Endodermal cell (in vitro differentiated cells): Measurements from ENCODE around the gene SDK2. TPM values are rescaled to one million over a fixed set of nuclear protein-coding genes. Genes with fewer than 3 reads are reported as not detected.

Experiments used
- DNase-seq: peaks from one replicate; pipeline ENCODE4 v3.0.0-alpha.2; 2017
- H3K27ac ChIP-seq: 2 replicates; pipeline ENCODE4 v1.5.1; 2013; ENCODE audit warnings: mild to moderate bottlenecking, low read depth, low read length, moderate library complexity
- H3K27me3 ChIP-seq: 2 replicates; pipeline ENCODE4 v1.6.1; 2013; ENCODE audit warnings: mild to moderate bottlenecking, low read length, moderate library complexity; ENCODE audit not compliant: insufficient read depth, control insufficient read depth, poor library complexity, severe bottlenecking
- H3K36me3 ChIP-seq: 2 replicates; pipeline ENCODE4 v1.7.0; 2013; ENCODE audit warnings: mild to moderate bottlenecking, low read length, moderate library complexity; ENCODE audit not compliant: control insufficient read depth, insufficient read depth
- H3K4me1 ChIP-seq: one replicate; pipeline ENCODE4 v1.7.0; 2013; ENCODE audit warnings: low read length; ENCODE audit not compliant: control insufficient read depth, insufficient read depth
- H3K4me3 ChIP-seq: 2 replicates; pipeline ENCODE4 v1.5.1; 2013; ENCODE audit warnings: mild to moderate bottlenecking, low read length, moderate library complexity
- H3K9ac ChIP-seq: 2 replicates; pipeline ENCODE4 v1.6.1; 2013; ENCODE audit warnings: mild to moderate bottlenecking, low read length, moderate library complexity; ENCODE audit not compliant: poor library complexity, severe bottlenecking; ENCODE audit errors: extremely low read depth
- H3K9me3 ChIP-seq: 2 replicates; pipeline ENCODE4 v1.6.1; 2013; ENCODE audit warnings: mild to moderate bottlenecking, low read length, moderate library complexity; ENCODE audit not compliant: control insufficient read depth
- H3K27ac Mint-ChIP-seq: 2 replicates; pipeline ENCODE4 v1.8.0; 2020; ENCODE audit warnings: mixed read lengths
- H3K27me3 Mint-ChIP-seq: 2 replicates; pipeline ENCODE4 v1.8.0; 2021; ENCODE audit warnings: mild to moderate bottlenecking, mixed read lengths; ENCODE audit not compliant: insufficient read depth
- H3K36me3 Mint-ChIP-seq: 2 replicates; pipeline ENCODE4 v1.8.0; 2020; ENCODE audit warnings: low read depth, mixed read lengths
- H3K4me1 Mint-ChIP-seq: 2 replicates; pipeline ENCODE4 v1.8.0; 2020; ENCODE audit warnings: mixed read lengths
- H3K4me3 Mint-ChIP-seq: 2 replicates; pipeline ENCODE4 v1.8.0; 2020; ENCODE audit warnings: mild to moderate bottlenecking, moderate library complexity, mixed read lengths
- H3K9me3 Mint-ChIP-seq: 2 replicates; pipeline ENCODE4 v1.8.0; 2020; ENCODE audit warnings: mild to moderate bottlenecking, mixed read lengths
- WGBS, 2 experiments: methylation state at CpG; one replicate each; pipeline versions ENCODE4 v1.1.5 to v1.1.7; 2013; ENCODE audit warnings: missing lambda C conversion rate in 2 of 2, mixed read lengths in 1 of 2; ENCODE audit not compliant: insufficient coverage in 1 of 2, insufficient read length in 1 of 2; 5-methylcytosine and 5-hydroxymethylcytosine counted together
- total RNA-seq, 2 donors: library from RNA; stranded (reverse); fragmentation: NEBNext Ultra II Directional in 1 of 2; extraction: Animal tissue kit (Norgen Biotek cat#: 25700) in 1 of 2; gene quantifications; 2 replicates in 1 of 2; 3 replicates in 1 of 2; pipeline ENCODE4 v1.2.1, GENCODE V29; 2021
- TF ChIP-seq, protein P1 (sequence below): fragments of 200-600 bp; sonication (generic); conservative IDR thresholded peaks from 2 replicates; pipeline ENCODE4 v1.5.0; 2021; ENCODE audit warnings: antibody characterized with exemption, mild to moderate bottlenecking

The SDK2 gene
- total RNA-seq, 2 donors from 2014 or later, result 5.9 to 7.0 TPM

DNA sequence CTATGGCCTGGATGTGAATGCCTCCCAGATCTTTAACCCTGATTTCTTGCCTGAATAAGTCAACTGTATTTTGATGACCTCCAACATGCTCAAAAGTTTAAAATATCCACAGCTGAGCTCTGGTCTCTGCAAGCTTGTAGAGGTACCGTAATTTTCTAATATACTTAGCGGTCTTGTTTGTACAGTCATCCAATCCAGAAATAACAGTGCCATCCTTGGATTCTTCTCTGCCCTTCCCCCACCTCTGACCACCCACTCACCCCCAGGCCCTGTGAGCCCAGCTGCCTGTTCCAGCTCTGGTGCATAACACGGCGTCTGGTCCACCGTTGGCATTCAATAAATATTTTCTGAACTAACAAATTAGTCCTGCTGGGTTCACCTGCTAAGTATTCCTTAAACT, 113.1 kb downstream of the SDK2 start:
- no peaks in the 10 kb centered on the region for H3K36me3 Mint-ChIP-seq
- DNase-seq, result no peak
- no peak overlapping the region for H3K4me3 ChIP-seq
- H3K4me1 ChIP-seq, result peaks cover 11% of the 10 kb centered on the region
- no peaks in the 10 kb centered on the region for H3K27me3 ChIP-seq
- 93 to 100% methylated on average over 1 to 5 of the region's 5 CpGs for WGBS, 2 experiments
- H3K9ac ChIP-seq, result no peak overlapping the region
- peaks cover 46% of the 10 kb centered on the region for H3K4me1 Mint-ChIP-seq
- no peak overlapping the region for H3K27ac Mint-ChIP-seq
- no peak overlapping the region for H3K27ac ChIP-seq
- H3K27me3 Mint-ChIP-seq, result no peaks in the 10 kb centered on the region
- TF ChIP-seq, protein P1, sequence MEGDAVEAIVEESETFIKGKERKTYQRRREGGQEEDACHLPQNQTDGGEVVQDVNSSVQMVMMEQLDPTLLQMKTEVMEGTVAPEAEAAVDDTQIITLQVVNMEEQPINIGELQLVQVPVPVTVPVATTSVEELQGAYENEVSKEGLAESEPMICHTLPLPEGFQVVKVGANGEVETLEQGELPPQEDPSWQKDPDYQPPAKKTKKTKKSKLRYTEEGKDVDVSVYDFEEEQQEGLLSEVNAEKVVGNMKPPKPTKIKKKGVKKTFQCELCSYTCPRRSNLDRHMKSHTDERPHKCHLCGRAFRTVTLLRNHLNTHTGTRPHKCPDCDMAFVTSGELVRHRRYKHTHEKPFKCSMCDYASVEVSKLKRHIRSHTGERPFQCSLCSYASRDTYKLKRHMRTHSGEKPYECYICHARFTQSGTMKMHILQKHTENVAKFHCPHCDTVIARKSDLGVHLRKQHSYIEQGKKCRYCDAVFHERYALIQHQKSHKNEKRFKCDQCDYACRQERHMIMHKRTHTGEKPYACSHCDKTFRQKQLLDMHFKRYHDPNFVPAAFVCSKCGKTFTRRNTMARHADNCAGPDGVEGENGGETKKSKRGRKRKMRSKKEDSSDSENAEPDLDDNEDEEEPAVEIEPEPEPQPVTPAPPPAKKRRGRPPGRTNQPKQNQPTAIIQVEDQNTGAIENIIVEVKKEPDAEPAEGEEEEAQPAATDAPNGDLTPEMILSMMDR, result no peak
- no peaks in the 10 kb centered on the region for H3K9me3 ChIP-seq
- no peaks in the 10 kb centered on the region for H3K9me3 Mint-ChIP-seq
- H3K4me3 Mint-ChIP-seq, result no peak overlapping the region
- H3K36me3 ChIP-seq, result no peaks in the 10 kb centered on the region

DNA sequence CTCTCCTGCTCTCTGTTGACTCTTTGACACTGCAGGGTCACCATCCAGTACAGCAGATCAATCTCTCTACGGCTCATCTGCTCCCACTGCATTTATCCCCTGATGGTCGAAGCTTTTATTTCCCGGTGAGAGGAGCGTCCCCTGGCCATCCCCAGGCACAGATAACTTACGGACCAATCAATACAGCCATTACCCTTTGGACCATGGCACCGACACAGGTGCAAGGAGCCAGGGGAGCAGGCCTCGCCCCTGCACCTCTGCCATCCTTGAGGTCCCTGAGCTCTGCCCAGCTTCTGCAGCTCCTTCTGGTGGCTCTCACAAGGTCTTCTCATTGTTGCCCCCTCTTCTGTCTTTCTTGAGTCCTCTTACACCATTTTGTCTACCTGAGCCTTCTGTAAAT, 115.6 kb downstream of the SDK2 start:
- TF ChIP-seq, protein P1, result no peak
- 79 to 83% methylated on average over 7 of the region's 7 CpGs for WGBS, 2 experiments
- H3K36me3 ChIP-seq, result no peaks in the 10 kb centered on the region
- Mint-ChIP-seq H3K4me3 (no peak overlapping the region), H3K27me3 (no peaks in the 10 kb centered on the region), H3K36me3 (no peaks in the 10 kb centered on the region), H3K9me3 (no peaks in the 10 kb centered on the region), H3K27ac (no peak overlapping the region), H3K4me1 (peaks cover 27% of the 10 kb centered on the region)
- no peak for DNase-seq
- H3K9me3 ChIP-seq, result no peaks in the 10 kb centered on the region
- H3K27ac ChIP-seq, result no peak overlapping the region
- H3K9ac ChIP-seq, result no peak overlapping the region
- H3K27me3 ChIP-seq, result no peaks in the 10 kb centered on the region
- H3K4me3 ChIP-seq, result no peak overlapping the region
- peaks cover 8% of the 10 kb centered on the region for H3K4me1 ChIP-seq

DNA sequence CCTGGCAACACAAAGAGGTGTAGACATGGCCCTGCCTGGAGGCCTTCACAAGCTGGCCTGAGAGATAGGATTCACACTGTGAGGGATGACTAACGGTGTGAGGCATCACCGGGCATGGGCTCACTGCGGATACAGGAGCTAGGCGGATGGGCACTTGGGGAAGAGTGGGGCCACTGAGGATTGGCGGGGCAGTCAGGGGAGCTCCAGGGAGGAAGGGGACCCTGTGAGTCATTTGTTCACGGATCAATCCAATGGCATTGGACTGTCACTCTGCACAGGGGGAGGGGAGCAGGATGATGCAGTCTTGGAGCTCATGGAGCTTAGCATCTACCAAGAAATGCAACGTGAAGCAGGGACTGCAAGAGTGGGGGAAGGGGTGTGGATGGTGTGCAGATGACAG, 117.3 kb downstream of the SDK2 start:
- TF ChIP-seq, protein P1, result no peak
- Histone ChIP-seq H3K4me1 (peaks cover 8% of the 10 kb centered on the region), H3K9me3 (no peaks in the 10 kb centered on the region), H3K36me3 (no peaks in the 10 kb centered on the region), H3K4me3 (no peak overlapping the region), H3K9ac (no peak overlapping the region), H3K27me3 (no peaks in the 10 kb centered on the region), H3K27ac (no peak overlapping the region)
- no peak for DNase-seq
- Mint-ChIP-seq H3K4me1 (peaks cover 19% of the 10 kb centered on the region), H3K27ac (no peak overlapping the region), H3K9me3 (no peaks in the 10 kb centered on the region), H3K27me3 (no peaks in the 10 kb centered on the region), H3K36me3 (no peaks in the 10 kb centered on the region), H3K4me3 (no peak overlapping the region)
- 89 to 90% methylated on average over 6 to 7 of the region's 7 CpGs for WGBS, 2 experiments
